ENCODE measurements around the gene SMU1.

DNA sequence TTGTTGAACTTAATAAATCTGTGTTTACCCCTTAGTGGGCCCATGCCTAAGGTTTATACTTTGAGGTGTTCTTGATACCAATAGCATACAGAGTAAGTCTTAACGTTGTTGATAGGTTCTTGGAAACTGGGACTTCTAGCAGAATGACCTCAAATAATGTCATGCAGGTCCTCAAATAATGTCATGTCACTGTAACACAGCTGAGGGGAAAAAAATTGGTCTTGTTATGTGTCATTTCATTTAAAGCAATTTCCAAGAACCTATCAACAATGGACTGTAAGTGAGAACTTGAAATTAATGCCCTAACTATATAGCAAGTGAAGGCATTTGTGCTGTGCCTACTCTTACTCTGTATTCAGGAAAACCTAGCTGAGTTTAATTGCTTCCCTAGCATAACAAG is 44.2 kb downstream of the SMU1 start:
- TF ChIP-seq, protein P1, sequence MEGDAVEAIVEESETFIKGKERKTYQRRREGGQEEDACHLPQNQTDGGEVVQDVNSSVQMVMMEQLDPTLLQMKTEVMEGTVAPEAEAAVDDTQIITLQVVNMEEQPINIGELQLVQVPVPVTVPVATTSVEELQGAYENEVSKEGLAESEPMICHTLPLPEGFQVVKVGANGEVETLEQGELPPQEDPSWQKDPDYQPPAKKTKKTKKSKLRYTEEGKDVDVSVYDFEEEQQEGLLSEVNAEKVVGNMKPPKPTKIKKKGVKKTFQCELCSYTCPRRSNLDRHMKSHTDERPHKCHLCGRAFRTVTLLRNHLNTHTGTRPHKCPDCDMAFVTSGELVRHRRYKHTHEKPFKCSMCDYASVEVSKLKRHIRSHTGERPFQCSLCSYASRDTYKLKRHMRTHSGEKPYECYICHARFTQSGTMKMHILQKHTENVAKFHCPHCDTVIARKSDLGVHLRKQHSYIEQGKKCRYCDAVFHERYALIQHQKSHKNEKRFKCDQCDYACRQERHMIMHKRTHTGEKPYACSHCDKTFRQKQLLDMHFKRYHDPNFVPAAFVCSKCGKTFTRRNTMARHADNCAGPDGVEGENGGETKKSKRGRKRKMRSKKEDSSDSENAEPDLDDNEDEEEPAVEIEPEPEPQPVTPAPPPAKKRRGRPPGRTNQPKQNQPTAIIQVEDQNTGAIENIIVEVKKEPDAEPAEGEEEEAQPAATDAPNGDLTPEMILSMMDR (IDR thresholded peaks at IDR 0.05) = no peak
- TF ChIP-seq POLR2A (IDR thresholded peaks at IDR 0.05) = no peak
- no peak for TF ChIP-seq POLR2AphosphoS5 (IDR thresholded peaks at IDR 0.05)

All from gastroesophageal sphincter (tissue), 3 donors.